ENCODE data around the gene VTI1B. TPM values are rescaled to one million over a fixed set of nuclear protein-coding genes. Genes with fewer than 3 reads are reported as not detected.

VTI1B gene
- total and polyA plus RNA-seq, 2 experiments from 2014 or later = 44.7 to 96.1 TPM

- Histone ChIP-seq H3K4me2 (no peak overlapping the region), H3K4me3 (no peak overlapping the region), H3K4me1 (ENCODE audit: insufficient read depth) (peaks cover 4% of the 10 kb centered on the region), H3F3A (replicated peaks; ENCODE audit: low read depth) (no peaks in the 10 kb centered on the region), H3K27ac (ENCODE audit: low read depth) (no peak overlapping the region), H3K79me2 (replicated peaks; ENCODE audit: insufficient read depth) (no peaks in the 10 kb centered on the region), H2AFZ (no peak overlapping the region), H3K9me2 (ENCODE audit: insufficient read depth) (no peaks in the 10 kb centered on the region), H3K27me3 (ENCODE audit: insufficient read depth) (no peaks in the 10 kb centered on the region), H3K36me3 (ENCODE audit: insufficient read depth) (peaks cover 5% of the 10 kb centered on the region; the same call in 1 of the 2 replicates), H4K20me1 (replicated peaks; ENCODE audit: insufficient read depth) (peaks cover 10% of the 10 kb centered on the region; the same call in 1 of the 2 replicates)
- Mint-ChIP-seq H3K4me3 (no peak overlapping the region), H3K27ac (no peak overlapping the region), H3K9me3 (no peaks in the 10 kb centered on the region), H3K36me3 (ENCODE audit: low read depth) (peaks cover 16% of the 10 kb centered on the region), H3K4me1 (peaks cover 8% of the 10 kb centered on the region; the same call in 2 of the 3 replicates), H3K27me3 (ENCODE audit: insufficient read depth, low read depth, poor library complexity) (peaks cover 2% of the 10 kb centered on the region)
- ATAC-seq = no peak
- TF ChIP-seq ZNF462 (CRISPR knock-in tag; IDR thresholded peaks at IDR 0.05) = no peak
- TF ChIP-seq EZH2 (IDR thresholded peaks at IDR 0.05; ENCODE audit: low read depth, unreplicated experiment) = no peak
- no peak for TF ChIP-seq NANOG (IDR thresholded peaks at IDR 0.05; ENCODE audit: borderline replicate concordance)
- TF ChIP-seq ZNF114 (CRISPR knock-in tag; IDR thresholded peaks at IDR 0.05) = no peak
- no peak for TF ChIP-seq CTCF (conservative IDR thresholded peaks at IDR 0.05; ENCODE audit: low read depth in 2 of 2)
- no peak for TF ChIP-seq POLR2AphosphoS5 (IDR thresholded peaks at IDR 0.05; ENCODE audit: low read depth)
- TF ChIP-seq REST (IDR thresholded peaks at IDR 0.05; ENCODE audit: unreplicated experiment) = no peak
- TF ChIP-seq EZH2phosphoT487 (IDR thresholded peaks at IDR 0.05; ENCODE audit: unreplicated experiment) = no peak
- TF ChIP-seq JUNB (IDR thresholded peaks at IDR 0.05; ENCODE audit: unreplicated experiment) = no peak
- TF ChIP-seq ETS1 (IDR thresholded peaks at IDR 0.05) = no peak
- TF ChIP-seq CREB1 (CRISPR knock-in tag; IDR thresholded peaks at IDR 0.05; ENCODE audit: low read depth) = no peak
- TF ChIP-seq STAT1 (IDR thresholded peaks at IDR 0.05; ENCODE audit: unreplicated experiment) = no peak
- TF ChIP-seq ZNF331 (CRISPR knock-in tag; IDR thresholded peaks at IDR 0.05; ENCODE audit: low read depth) = no peak
- no peak for DNase-seq (ENCODE audit: low spot score)
Observed at GRCh38 chr14:67627519-67627918, 46.9 kb downstream of the VTI1B start.
